NCI-H1930 (cell line): Measurements from ENCODE around the gene BFSP2.

ENCODE experiments used
- DNase-seq, 2 experiments: peaks; one replicate each; lab custom pipeline; 2025; lab: John Stamatoyannopoulos, UW

The BFSP2 gene

GRCh38 chr3:133383741-133384140 is 16.1 kb upstream of the BFSP2 start:
- no peak for DNase-seq

GRCh38 chr3:133384331-133385027 is 15.4 kb upstream of the BFSP2 start:
- DNase-seq = peak in 1 of 2 experiments; percentile 41

DNA sequence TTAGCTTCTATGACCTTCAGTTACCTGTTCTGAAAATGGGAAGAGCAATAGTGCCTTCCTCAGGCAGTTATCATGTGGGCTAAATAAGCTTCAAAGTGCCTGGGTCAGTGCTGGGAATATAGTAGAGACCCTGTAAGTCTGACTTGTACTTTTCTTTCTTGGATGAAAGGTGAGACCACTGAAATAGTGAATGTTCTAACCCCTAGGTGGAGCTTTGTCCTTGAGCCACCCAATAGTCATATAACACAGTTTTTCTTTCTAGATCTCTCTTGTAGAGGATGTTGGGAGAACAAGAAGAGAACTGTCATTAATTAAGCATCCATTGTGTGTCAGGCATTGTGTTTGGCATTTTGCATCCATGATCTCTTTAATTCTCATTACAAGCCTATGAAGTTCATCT is 13.0 kb upstream of the BFSP2 start:
- DNase-seq = no peak

- DNase-seq = no peak
Observed at GRCh38 chr3:133387341-133387740, 12.5 kb upstream of the BFSP2 start.

DNA sequence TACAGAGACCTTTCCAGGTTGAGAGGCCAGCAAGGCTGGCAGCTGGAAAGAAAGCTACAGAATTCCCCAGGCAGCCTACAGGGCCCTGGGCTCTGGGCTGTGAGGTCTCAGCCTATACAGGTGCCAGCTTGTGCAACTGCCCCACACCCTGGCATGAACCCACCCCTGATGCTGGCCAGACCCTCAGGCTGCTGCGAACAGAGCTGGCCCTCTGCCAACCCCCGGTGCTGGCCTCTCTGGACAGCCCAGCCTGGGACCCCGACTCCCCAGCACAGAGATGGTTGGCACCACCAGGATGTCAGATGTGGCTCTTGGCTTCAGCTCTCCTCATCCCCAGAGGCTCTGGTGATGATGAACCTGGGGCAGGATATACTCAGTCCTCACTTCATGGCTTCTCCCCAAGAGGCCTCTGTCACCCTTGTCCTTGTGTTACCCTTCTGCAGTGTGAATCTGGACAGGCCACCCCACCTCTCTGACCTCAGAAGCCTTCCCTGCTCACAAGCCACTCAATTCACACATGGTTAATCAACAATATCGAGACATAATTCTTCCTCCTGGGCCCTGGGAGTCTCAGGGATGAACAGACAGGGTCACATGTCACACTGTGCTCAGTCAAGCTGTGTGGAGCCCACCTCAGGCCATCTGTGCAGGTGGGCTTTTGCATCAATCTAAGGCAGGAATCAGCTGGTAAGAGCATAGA is 11.0 kb upstream of the BFSP2 start:
- no peak for DNase-seq

GRCh38 chr3:133390715-133391114 is 9.1 kb upstream of the BFSP2 start:
- no peak for DNase-seq

GRCh38 chr3:133393204-133393603 is 6.7 kb upstream of the BFSP2 start:
- DNase-seq = no peak

DNA sequence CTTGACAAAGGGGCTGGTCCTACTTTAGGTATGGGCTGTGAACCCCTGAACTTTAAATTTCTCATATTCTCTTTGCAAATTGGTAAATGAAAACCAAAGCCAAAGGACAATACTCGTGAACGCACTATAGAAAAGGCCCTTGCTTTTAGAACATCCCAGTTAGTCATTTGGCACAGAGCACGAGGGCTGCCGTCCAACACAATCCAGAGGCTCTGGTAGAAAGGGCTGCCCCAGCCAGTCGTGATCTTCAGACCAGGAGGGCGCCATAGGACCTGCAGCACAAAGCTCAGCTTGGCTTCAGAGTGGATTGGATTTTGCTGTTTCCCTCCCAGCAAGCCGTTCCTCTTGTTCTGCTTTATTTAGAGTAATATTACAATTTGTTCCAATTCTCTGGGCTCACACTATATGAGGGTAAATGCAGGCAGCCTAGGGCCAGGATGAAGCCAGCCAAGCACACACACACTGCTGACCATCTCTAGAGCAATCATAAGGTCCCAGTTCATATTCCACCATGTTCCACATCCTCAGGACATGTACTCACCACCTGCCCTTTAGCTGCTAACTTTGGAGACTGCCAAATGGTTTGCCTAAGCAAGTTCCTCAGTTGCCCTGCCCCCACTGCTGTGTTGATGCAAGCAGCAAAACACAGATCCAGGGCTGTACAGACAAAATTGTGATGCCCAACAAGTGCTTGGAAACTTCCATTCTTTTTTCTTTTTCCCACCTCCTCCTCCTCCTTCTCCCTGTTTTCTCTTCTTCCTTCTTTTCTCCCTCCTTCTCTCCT is 6.0 kb upstream of the BFSP2 start:
- no peak for DNase-seq

DNA sequence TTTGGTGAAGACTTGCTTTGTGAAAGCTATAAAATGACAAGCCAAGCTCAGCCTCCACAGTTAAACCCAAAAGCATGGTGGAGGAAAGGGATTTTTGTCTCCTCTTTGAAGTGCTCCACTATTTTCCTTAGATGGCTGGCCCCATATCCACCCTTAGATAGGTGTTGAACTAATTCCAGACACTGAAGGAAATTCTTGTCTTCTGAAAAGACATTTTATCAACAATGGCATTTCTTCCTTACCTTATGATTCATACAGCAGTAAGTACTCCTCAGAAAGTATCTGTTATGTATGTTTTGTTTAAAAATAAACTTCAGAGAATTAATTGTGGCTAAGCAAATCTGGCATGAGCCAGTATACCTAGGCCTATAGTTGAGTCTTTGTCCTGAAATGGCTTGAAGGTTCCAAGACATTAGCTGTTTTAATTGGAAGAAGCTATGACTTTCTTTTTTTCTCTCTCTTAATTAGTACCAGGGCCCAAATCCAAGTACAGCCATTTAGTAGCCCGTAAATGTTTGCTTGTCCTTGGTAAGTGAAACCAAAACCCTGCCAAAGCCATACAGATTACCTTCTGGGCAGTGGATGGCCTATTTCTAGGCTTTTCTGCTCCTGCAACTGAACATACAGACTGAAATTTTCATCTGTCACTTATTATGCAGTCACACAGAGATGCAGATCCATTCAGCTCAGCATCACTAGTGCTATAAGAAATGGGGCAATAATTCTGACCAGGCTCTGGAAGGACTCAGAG is 5.1 kb upstream of the BFSP2 start:
- DNase-seq = no peak

GRCh38 chr3:133396906-133397305 is 3.0 kb upstream of the BFSP2 start:
- no peak for DNase-seq

GRCh38 chr3:133401374-133402135 is 1.7 kb downstream of the BFSP2 start:
- no peak for DNase-seq

GRCh38 chr3:133404920-133405319 is 5.1 kb downstream of the BFSP2 start:
- DNase-seq = no peak

GRCh38 chr3:133408366-133408765 is 8.5 kb downstream of the BFSP2 start:
- no peak for DNase-seq

DNA sequence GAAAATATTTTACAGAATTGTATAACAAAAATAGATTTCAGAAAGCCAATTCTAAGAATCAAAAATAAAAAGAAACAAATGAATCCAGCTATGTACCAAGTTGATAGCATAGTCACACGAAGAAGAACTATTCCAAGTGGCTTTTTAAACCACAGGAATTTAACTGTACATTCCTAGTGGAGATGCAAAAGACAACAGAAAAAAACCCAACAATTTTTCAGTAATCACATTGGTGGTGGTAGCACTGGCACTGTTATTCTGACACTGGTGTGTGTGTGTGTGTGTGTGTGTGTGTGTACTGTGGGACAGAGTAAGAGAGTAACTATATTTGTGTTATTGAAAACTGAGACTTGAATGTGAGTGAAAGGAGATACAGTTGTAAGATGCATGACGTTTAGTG is 9.1 kb downstream of the BFSP2 start:
- DNase-seq = no peak

DNA sequence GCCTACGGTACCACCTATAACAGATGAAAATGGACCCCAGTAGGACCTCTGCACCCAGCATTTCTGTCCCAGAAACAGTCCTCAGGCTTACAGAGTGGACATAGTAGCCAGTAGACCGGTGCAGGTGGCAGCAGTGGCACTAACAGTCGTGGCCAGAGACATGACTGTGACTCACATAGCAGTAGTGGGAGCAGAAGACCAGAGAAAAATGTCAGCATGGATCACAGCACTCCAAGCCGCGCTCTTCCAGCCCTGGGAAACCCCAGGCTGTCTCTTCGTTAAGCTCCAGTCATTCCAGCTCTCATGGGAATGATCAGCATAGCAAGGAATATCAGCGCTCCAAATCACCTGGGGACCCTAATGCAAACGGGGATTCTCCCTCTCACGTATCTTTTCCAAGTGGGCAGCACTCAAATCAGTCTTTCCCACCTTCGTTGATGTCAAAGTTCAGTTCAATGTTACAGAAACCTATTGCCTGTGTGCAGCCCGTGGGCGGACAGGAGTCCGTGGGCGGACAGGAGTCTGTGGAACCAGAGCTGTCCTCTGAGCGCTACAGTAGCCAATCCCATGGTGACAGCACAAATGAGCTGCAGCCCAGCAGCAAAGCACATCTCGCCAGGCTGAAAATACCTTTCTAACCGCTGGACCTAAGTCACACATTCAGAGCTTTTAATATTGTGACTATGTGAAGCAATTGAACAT is 10.5 kb downstream of the BFSP2 start:
- no peak for DNase-seq

DNA sequence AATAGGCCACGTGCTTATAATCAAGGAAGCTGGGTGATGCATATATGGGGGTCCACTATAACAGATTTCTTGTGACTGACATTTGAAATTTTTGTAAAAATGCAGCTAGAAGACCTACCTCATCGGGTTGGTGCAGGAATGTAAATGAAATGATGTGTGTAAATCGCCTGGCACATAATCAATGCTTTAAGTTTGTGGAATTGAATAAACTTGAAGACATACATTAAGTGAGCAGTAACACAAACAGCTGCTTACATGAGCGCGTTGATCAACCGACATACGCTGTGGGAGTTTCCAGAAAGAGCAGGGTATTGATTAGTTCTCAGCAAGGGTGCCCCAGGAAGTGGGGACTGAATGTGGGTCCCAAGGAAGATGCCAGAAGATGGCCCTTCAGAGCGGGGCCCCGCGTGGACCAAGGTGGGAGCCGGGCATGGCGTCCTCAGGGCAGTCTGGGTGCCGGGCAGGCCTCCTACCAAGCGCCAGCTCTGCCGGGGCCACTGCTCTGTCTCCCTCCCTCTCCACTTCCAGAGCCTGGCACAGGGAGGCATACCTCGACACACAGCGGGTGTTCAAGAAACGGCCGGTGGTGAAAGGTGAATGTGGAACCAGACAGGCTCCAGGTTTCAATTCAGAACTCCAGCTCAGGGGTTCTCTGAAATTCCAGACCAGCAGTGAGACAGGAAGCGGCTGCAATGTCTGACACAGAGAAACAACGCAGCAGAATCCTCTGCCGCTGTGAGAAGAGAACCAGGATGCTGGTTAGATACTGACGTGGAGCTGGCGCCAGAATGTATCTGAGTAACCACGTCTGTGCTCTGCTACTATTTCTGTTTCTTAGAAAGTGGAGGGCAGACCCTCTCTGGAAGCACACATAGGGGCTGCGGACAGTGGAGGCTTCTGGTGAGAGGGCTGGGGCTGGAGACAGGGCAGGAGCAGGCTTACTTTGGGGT is 12.6 kb downstream of the BFSP2 start:
- no peak for DNase-seq

DNA sequence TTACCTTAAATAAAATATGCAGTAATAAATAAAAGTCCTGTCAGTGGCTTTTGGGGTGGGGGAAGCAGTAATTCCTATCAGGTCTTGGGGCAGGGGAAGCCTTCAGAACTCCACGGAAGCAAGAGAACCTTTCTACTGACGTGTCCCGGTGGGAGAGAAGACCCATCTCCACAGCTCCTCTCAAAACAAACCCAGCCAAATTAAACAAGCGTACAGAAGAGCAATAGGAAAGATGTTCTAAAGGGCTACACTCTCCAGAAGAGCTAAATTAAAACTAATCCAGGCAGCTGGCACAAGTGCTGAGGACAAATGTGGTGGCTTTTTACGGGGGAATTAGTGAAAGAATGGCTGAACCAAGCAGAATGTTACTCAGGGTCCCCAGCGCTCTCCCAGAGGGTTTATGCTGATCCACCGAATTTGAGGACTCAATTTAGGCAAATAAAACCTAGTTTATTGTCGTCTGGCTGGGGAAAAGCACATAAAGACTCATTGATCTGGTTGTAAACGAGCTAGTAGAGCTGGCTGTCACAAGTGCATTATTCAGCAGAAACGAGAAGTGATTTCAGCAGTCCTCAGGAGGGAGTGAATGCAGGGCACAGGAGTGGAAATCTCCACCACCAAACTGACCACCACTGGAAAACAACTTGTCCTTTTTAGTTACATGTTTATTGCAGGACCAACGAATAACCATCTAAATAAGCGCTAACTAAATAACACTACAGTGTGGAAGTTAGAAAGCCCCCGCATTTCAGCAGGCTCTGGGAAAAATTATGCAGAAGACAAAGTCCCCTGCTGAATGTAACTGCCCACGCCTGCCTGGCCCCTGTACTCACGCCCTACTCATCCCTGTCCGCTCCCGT is 13.5 kb downstream of the BFSP2 start:
- DNase-seq = no peak

- DNase-seq = no peak
Observed at GRCh38 chr3:133414021-133414392, 14.2 kb downstream of the BFSP2 start.

- no peak for DNase-seq
Observed at GRCh38 chr3:133418361-133418760, 18.5 kb downstream of the BFSP2 start.
